Activated naive CD8-positive, alpha-beta T cell treated with anti-CD3 and anti-CD28 coated beads, Interleukin-2, amount 10 ng/mL, durations not matched to agents 7 days and 5 days (primary cell): ENCODE measurements around the gene JAZF1. TPM values are rescaled to one million over a fixed set of nuclear protein-coding genes. Genes with fewer than 3 reads are reported as not detected.
A peak's percentile ranks its signal among the peaks of the same experiment; 100 is the strongest.

ENCODE experiments used
- ATAC-seq: fragments of 150-1000 bp; cut with Tn5 transposase; one replicate; pipeline ENCODE4 v1.10.0; 2021; ENCODE audit warnings: low read depth, moderate library complexity
- POLR2A ChIA-PET: fragments of 350-600 bp; sonication (Branson Sonifier 250); formaldehyde crosslinking; loops from one replicate; lab custom pipeline; 2021; ENCODE audit warnings: antibody characterized with exemption; lab: Charles Lee
- DNase-seq: peaks from one replicate; pipeline ENCODE4 v3.0.0; 2021
- H3K27ac Mint-ChIP-seq: one replicate; pipeline ENCODE4 v1.8.0; 2022; ENCODE audit warnings: mild to moderate bottlenecking, mixed read lengths
- H3K27me3 Mint-ChIP-seq: one replicate; pipeline ENCODE4 v1.8.0; 2022; ENCODE audit warnings: mild to moderate bottlenecking, moderate library complexity, mixed read lengths
- H3K36me3 Mint-ChIP-seq: one replicate; pipeline ENCODE4 v1.8.0; 2021; ENCODE audit warnings: mild to moderate bottlenecking, mixed read lengths
- H3K4me1 Mint-ChIP-seq: one replicate; pipeline ENCODE4 v1.8.0; 2021; ENCODE audit warnings: mixed read lengths
- H3K4me3 Mint-ChIP-seq: one replicate; pipeline ENCODE4 v1.8.0; 2022; ENCODE audit warnings: mild to moderate bottlenecking, moderate library complexity, mixed read lengths
- H3K9me3 Mint-ChIP-seq: one replicate; pipeline ENCODE4 v1.8.0; 2021; ENCODE audit warnings: mixed read lengths
- total RNA-seq, 2 experiments: library from RNA; stranded (reverse); gene quantifications; one replicate each; pipeline ENCODE4 v1.2.3, GENCODE V29; 2021

The JAZF1 gene
- total RNA-seq, 2 experiments from 2014 or later, result 4.4 to 4.7 TPM

DNA sequence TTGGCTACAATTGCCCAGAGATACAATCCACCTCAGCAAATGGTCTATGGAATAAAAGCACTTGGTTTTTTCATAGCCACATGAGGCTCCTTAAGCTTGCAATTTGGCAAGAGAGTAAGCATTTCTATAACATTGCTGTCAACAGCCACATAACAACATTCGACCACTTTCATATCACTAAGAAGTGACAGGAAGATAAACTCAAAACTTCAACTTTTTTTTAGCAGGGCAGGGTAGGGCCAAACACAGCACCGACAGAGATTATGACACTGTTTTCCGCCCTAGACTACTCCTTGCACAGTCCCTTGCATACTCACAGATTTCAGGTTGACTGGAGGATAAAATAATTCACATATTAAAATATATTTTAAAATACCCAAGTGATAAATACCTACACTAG lies 185.4 kb downstream of the JAZF1 start:
- DNase-seq (no peak), ATAC-seq (no peak)
- Mint-ChIP-seq H3K36me3 (peaks cover 2% of the 10 kb centered on the region), H3K4me3 (no peak overlapping the region), H3K9me3 (no peaks in the 10 kb centered on the region), H3K27me3 (no peaks in the 10 kb centered on the region), H3K27ac (no peak overlapping the region), H3K4me1 (peaks cover 2% of the 10 kb centered on the region)
- POLR2A ChIA-PET, result interaction anchor here (0.6 kb wide), 1 partner anchor 590 kb away, joined by 3 read pairs; no protein-coding TSS in a partner anchor

DNA sequence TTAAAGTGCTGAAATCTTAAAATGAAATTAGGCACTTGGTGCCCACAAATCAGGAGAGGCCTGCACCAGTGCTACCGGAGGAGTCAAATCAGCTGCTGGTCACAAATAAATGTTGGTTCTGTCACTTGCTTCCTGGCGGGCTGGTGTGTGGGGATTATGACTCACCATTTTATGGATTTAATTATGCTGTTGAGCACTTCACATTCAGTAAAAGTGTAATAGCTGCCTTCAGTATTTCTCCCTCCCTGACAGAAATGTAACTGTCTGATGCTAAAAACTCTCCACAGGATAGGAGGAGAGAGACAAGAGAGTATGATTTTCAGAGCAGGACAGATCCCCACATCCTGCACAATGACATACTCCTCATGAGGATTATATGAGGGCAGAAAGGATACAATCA lies 186.0 kb downstream of the JAZF1 start:
- POLR2A ChIA-PET, result interaction anchor here (0.6 kb wide), 1 partner anchor 589 kb away, joined by 3 read pairs; no protein-coding TSS in a partner anchor
- Mint-ChIP-seq H3K4me1 (peaks cover 2% of the 10 kb centered on the region), H3K9me3 (no peaks in the 10 kb centered on the region), H3K36me3 (peaks cover 2% of the 10 kb centered on the region), H3K27ac (no peak overlapping the region), H3K27me3 (no peaks in the 10 kb centered on the region), H3K4me3 (no peak overlapping the region)
- ATAC-seq, result no peak
- no peak for DNase-seq

- H3K27ac Mint-ChIP-seq, result no peak overlapping the region
- no peaks in the 10 kb centered on the region for H3K27me3 Mint-ChIP-seq
- H3K9me3 Mint-ChIP-seq, result peaks cover 7% of the 10 kb centered on the region
- H3K4me1 Mint-ChIP-seq, result peaks cover 2% of the 10 kb centered on the region
- POLR2A ChIA-PET, result no interaction called here
- H3K4me3 Mint-ChIP-seq, result no peak overlapping the region
- no peak for ATAC-seq
- H3K36me3 Mint-ChIP-seq, result peaks cover 7% of the 10 kb centered on the region
- no peak for DNase-seq
Measured at GRCh38 chr7:27992755-27993493, 187.7 kb downstream of the JAZF1 start.

DNA sequence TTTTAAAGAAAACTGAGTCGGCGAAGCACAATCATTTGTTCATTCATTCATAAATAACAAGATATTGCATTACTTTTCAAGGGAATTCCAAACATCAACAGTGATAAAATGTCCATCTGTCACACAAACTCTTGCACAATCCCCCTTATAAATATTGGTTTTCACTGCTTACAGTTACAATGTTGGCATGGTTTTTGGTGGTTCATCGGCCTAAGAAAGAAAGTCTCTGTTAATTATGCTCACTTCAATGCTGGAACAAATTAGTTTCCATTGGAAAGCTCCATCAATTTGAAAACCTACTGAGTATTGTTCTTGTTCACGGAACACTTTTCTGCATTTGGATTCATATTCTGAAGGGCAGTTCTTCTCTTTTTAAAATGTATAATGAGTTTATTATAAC lies 188.5 kb downstream of the JAZF1 start:
- Mint-ChIP-seq H3K4me3 (no peak overlapping the region), H3K4me1 (peaks cover 2% of the 10 kb centered on the region), H3K9me3 (peaks cover 7% of the 10 kb centered on the region), H3K36me3 (peaks cover 8% of the 10 kb centered on the region), H3K27me3 (no peaks in the 10 kb centered on the region), H3K27ac (no peak overlapping the region)
- no peak for ATAC-seq
- DNase-seq, result no peak
- POLR2A ChIA-PET, result no interaction called here

DNA sequence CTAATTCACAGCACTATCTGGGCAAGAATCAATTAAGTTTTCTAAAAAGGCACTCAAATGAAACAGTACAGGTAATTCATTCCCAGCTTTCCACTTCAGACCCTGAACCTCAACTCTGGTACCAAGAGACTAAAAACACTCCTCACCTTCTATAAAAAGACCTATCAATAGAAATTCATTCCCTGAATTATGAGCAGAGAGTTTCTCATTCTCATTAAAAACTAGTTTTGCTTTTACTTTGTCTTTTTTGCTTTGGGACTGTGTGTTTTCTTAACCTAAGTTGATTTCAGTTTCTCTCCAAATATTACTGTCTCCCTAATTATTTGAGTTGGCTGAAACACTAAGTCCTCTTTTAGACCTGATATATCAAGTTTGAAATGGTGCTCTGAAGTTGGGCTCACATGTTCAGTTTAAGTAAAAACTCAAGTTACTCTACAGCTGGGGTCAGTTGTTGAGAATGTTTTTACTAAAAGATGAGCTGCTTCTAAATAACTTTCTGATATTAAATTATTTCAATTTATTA lies 189.5 kb downstream of the JAZF1 start:
- POLR2A ChIA-PET, result no interaction called here
- no peaks in the 10 kb centered on the region for H3K27me3 Mint-ChIP-seq
- peaks cover 8% of the 10 kb centered on the region for H3K36me3 Mint-ChIP-seq
- ATAC-seq (no peak), DNase-seq (no peak)
- peaks cover 7% of the 10 kb centered on the region for H3K9me3 Mint-ChIP-seq
- H3K27ac Mint-ChIP-seq, result no peak overlapping the region
- H3K4me3 Mint-ChIP-seq, result no peak overlapping the region
- H3K4me1 Mint-ChIP-seq, result peaks cover 2% of the 10 kb centered on the region

DNA sequence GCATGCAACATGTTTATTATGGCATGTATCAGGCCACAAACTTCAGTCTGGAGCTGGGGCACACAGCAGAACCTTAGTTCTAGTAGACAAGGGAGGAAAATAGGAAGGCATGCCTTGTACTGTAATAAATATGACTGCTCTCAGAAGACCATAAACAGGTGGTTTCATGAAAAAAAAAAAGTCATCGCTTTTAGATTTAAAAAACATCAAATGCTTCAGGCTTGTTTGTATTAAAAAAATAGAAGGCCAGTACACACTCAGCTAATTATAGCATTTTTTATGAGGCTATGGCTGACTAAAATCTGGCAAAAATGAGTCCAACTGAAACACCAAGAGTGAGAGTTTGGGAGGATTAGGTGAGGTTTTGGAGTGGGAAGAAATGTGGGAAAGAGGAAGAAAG lies 204.1 kb downstream of the JAZF1 start:
- Mint-ChIP-seq H3K36me3 (peaks cover 8% of the 10 kb centered on the region), H3K27me3 (no peaks in the 10 kb centered on the region), H3K9me3 (peaks cover 15% of the 10 kb centered on the region), H3K4me1 (peaks cover 13% of the 10 kb centered on the region), H3K4me3 (no peak overlapping the region), H3K27ac (no peak overlapping the region)
- POLR2A ChIA-PET, result interaction anchor here (0.7 kb wide), 1 partner anchor 647 kb away, joined by 5 read pairs; no protein-coding TSS in a partner anchor
- ATAC-seq, result no peak
- no peak for DNase-seq

- Mint-ChIP-seq H3K27me3 (no peaks in the 10 kb centered on the region), H3K4me1 (peaks cover 18% of the 10 kb centered on the region), H3K36me3 (peaks cover 10% of the 10 kb centered on the region), H3K9me3 (peaks cover 13% of the 10 kb centered on the region), H3K27ac (no peak overlapping the region), H3K4me3 (no peak overlapping the region)
- DNase-seq, result no peak
- no peak for ATAC-seq
- POLR2A ChIA-PET, result no interaction called here
Measured at GRCh38 chr7:27973625-27974024, 207.0 kb downstream of the JAZF1 start.

GRCh38 chr7:27972276-27972675 lies 208.3 kb downstream of the JAZF1 start:
- no peaks in the 10 kb centered on the region for H3K27me3 Mint-ChIP-seq
- peak overlapping the region; percentile 90 for H3K27ac Mint-ChIP-seq
- peak overlapping the region; percentile 76 for H3K4me3 Mint-ChIP-seq
- DNase-seq (peak; percentile 43), ATAC-seq (peak; percentile 90)
- H3K9me3 Mint-ChIP-seq, result peaks cover 9% of the 10 kb centered on the region
- H3K4me1 Mint-ChIP-seq, result peaks cover 18% of the 10 kb centered on the region
- H3K36me3 Mint-ChIP-seq, result peaks cover 7% of the 10 kb centered on the region
- POLR2A ChIA-PET, result interaction anchor here (0.8 kb wide), 1 partner anchor 233 kb away, joined by 3 read pairs; no protein-coding TSS in a partner anchor

GRCh38 chr7:27971171-27971812 lies 209.3 kb downstream of the JAZF1 start:
- ATAC-seq (no peak), DNase-seq (no peak)
- H3K9me3 Mint-ChIP-seq, result peaks cover 7% of the 10 kb centered on the region
- peak overlapping the region; percentile 49 for H3K27ac Mint-ChIP-seq
- H3K27me3 Mint-ChIP-seq, result peaks cover 2% of the 10 kb centered on the region
- H3K4me1 Mint-ChIP-seq, result peaks cover 18% of the 10 kb centered on the region
- POLR2A ChIA-PET, result interaction anchor here (0.6 kb wide), 1 partner anchor 482 kb away, joined by 4 read pairs; no protein-coding TSS in a partner anchor
- H3K4me3 Mint-ChIP-seq, result no peak overlapping the region
- peaks cover 6% of the 10 kb centered on the region for H3K36me3 Mint-ChIP-seq

DNA sequence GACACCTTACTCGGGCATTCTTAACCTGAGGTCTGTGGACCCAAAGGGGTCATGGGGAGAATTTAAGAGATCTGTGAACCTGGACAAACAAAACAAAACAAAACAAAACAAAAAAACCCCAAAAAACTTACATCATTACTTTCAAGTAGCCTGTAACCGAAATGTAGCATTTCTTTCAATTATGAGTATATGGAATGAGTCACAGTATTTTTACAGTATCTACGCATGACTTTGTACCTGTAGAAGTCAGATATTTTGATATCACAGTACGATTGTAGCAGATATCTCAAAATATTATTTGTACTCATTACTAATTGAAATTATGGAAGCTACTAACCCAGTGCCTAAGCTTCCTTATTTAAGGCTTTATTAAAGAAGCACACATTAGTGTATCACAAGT lies 210.2 kb downstream of the JAZF1 start:
- H3K36me3 Mint-ChIP-seq, result peaks cover 6% of the 10 kb centered on the region
- no peak overlapping the region for H3K4me3 Mint-ChIP-seq
- H3K9me3 Mint-ChIP-seq, result peaks cover 7% of the 10 kb centered on the region
- no peak overlapping the region for H3K27ac Mint-ChIP-seq
- peaks cover 18% of the 10 kb centered on the region for H3K4me1 Mint-ChIP-seq
- H3K27me3 Mint-ChIP-seq, result peaks cover 2% of the 10 kb centered on the region
- no peak for DNase-seq
- no peak for ATAC-seq
- POLR2A ChIA-PET, result no interaction called here

- POLR2A ChIA-PET, result no interaction called here
- Mint-ChIP-seq H3K4me1 (peaks cover 18% of the 10 kb centered on the region), H3K27me3 (peaks cover 7% of the 10 kb centered on the region), H3K36me3 (peaks cover 6% of the 10 kb centered on the region), H3K27ac (no peak overlapping the region), H3K9me3 (peaks cover 7% of the 10 kb centered on the region), H3K4me3 (no peak overlapping the region)
- ATAC-seq (no peak), DNase-seq (no peak)
Measured at GRCh38 chr7:27969346-27969745, 211.2 kb downstream of the JAZF1 start.

DNA sequence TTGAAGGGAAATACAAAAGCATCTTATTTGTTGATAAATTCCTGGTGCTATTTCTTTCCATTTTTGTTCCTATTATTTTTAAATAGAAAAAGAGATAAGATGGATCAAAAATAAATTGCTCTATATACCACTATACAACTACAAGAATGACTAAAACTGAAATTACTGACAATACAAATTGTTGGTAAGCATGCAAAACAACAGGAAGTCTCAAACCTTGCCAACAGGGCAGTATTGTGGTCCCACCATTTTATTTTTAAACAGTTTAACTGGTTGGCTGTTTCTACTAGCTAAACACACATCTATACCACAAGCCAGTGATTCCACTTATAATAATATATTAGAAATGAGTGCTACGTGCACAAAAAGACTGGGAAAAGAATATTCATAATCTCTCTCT lies 213.0 kb downstream of the JAZF1 start:
- H3K27ac Mint-ChIP-seq, result no peak overlapping the region
- peaks cover 3% of the 10 kb centered on the region for H3K9me3 Mint-ChIP-seq
- POLR2A ChIA-PET, result no interaction called here
- peaks cover 15% of the 10 kb centered on the region for H3K4me1 Mint-ChIP-seq
- no peak overlapping the region for H3K4me3 Mint-ChIP-seq
- peaks cover 4% of the 10 kb centered on the region for H3K36me3 Mint-ChIP-seq
- DNase-seq (no peak), ATAC-seq (no peak)
- peaks cover 12% of the 10 kb centered on the region for H3K27me3 Mint-ChIP-seq

GRCh38 chr7:27966219-27966780 lies 214.3 kb downstream of the JAZF1 start:
- Mint-ChIP-seq H3K4me3 (no peak overlapping the region), H3K27me3 (peaks cover 12% of the 10 kb centered on the region), H3K36me3 (peaks cover under 1% of the 10 kb centered on the region), H3K9me3 (no peaks in the 10 kb centered on the region), H3K27ac (no peak overlapping the region), H3K4me1 (peaks cover 3% of the 10 kb centered on the region)
- DNase-seq (no peak), ATAC-seq (no peak)
- POLR2A ChIA-PET, result no interaction called here
